GM18508 (cell line): ENCODE measurements around the gene TMTC1.

ENCODE experiments used
- ATAC-seq: cut with Tn5 transposase; IDR thresholded peaks from one replicate; pipeline ENCODE4 v1.9.1; 2021; ENCODE audit warnings: moderate number of reproducible peaks; ENCODE audit not compliant: insufficient read depth, unreplicated experiment

Gene TMTC1

DNA sequence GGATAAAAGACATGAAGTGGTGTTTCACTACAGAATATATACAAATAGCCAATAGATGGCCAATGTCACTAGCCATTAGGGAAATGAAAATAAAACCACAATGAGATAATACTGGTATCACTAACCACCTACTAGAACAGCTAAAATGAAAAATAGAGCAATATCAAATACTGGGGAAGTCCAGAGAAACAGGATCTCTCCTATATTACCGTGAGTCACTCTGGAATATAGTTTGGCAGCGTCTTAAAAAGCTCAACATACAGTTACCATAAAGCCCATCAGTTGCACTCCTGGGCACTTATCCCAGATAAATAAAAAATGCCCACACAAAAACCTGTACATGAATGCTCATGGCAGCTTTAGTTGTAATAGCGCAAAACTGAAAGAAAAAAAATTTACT lies 101.7 kb downstream of the TMTC1 start:
- ATAC-seq = no peak

DNA sequence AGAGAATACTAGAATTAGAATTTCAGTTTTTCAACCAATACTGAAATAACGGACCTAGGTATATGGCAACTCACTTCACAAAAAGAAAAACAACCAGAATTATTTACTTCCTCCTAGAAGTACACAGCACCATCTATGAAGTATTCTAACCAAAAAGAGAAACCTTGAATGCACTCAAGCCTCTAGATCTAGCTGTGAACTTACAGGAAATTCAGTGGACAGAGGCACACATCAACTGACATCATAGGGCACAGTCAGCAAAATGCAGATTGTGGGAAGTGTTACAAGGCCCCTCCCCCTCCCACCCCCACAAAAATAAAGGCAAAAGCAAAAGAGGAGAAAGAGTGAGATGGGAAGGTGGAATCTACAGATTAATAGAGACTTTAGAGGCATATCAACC lies 102.4 kb downstream of the TMTC1 start:
- no peak for ATAC-seq

DNA sequence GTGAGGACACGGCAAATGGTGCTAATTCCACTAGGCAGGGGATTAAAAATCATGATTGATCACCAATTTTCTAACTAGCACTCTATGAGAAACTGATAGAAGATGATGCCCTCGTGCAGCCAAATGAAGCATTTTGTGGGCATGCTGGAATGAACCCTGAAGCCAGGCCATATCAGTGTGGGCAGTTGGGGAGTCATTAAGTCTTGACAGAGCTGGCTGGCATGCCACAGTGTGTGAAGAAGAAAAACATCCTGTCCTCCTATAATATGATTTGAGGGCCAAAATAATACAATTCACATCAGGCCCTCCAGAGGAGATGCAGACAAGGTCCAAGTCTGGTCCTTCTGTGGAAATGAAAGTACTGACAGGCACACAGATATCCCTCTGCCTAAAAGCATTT lies 107.1 kb downstream of the TMTC1 start:
- no peak for ATAC-seq

DNA sequence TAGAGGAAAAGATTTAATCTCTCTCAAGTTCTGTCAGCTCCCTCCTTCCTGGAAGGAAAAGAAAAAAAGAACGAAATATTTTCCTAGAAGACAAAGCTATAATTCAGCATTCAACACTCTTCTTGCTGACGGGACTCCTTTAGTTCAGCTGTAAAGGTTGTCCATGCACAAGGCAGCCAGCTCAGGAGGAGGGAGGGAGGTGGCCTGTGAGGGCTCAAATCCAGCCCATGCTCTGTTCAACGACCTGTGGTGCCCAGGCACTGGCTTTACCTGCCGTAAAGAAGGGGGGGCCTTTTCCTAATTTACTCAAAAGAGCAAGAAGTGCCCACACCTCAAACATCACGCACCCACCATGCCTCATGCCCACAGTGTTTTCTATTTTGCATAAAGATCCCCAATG lies 109.3 kb downstream of the TMTC1 start:
- no peak for ATAC-seq

DNA sequence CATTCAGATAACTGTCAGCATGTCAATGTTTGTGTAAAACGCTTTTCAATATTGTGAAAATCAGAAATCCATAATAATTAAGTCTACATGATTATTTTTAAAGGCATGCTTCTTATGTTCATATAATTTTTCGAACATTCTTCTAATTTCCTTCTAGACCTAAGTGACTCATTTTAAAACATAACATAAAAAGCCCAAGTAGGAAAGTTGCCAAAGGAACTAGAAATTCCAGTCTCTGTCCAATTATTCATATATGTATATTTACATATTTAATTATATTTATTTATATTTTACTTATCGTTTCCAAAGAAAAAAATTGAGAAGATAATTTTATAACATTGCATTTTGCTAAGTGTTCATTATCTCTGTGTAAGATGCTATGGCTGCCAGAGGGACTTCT lies 110.4 kb downstream of the TMTC1 start:
- ATAC-seq = no peak

DNA sequence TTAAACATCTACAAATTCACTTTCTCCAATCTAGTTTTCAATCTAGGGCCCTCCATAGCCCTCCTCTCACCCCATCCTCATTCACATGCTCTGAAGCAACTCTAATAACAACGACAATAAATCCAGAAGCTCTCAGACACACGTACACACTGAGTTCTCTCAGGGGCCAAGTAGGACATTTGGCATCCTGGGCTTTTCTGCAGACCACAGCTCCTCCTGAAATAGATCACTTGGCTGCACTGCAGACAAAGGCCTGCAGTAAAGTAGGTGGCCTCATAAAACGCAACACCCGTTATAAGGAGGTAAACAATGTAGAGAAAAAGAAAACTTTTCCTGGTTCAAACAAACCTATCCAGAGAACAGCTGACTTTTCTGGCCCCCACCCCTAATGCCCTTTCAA lies 111.2 kb downstream of the TMTC1 start:
- no peak for ATAC-seq

DNA sequence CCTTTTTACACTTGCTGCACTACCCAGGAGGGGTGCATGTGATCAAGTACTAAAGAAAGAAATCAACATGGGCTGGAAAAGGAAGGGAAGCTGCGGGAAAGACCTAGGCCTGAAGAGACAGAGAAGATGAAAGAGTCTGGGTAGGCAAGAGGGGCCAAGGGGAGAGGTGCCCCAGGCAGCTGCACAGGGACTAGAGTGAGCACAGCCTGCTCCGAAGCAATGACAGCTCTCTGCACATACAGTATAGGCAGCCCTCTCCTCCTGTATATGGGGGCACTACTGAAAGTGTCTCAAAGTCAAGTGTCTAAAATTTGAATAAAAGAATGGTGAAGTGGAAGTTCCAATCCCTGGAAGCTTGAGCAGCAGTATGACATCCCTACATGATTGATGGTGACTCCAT lies 112.0 kb downstream of the TMTC1 start:
- ATAC-seq = no peak

DNA sequence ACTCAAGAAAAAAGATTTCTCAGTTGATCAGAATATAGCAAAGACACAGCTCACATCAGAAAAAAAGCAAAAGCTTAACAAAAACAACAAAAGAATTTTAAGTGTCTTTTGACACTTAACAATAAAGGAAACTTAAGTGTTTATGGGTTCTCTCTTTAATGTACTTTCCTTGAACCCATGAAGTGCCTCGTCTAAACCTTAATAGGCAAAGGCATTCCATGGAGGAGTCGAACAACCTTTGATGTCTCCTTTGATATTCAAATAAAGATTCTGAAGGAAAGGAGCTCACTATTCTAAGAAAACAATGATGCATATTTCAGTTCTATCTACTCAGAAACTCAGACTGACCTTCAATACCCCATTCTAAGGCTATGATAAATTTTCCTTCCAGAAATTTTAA lies 116.7 kb downstream of the TMTC1 start:
- ATAC-seq = no peak

DNA sequence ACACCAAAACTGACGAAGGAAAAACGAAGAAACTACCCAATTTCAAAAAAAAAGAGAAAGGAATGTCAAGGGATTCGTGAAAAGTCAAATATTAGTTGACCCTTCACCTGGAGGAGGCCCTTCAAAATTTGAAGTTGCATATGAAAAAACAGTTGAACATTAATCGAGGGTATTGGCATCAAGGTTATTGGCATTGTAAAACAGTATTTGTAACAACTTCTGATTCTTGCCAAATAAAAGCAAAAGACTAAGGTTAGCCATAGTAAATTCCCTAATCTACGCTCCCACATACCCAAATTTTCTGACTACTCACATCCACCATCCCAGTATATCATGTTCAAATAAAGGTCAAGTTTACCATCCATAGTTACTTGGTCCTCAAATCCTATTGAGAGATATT lies 118.6 kb downstream of the TMTC1 start:
- ATAC-seq = no peak

DNA sequence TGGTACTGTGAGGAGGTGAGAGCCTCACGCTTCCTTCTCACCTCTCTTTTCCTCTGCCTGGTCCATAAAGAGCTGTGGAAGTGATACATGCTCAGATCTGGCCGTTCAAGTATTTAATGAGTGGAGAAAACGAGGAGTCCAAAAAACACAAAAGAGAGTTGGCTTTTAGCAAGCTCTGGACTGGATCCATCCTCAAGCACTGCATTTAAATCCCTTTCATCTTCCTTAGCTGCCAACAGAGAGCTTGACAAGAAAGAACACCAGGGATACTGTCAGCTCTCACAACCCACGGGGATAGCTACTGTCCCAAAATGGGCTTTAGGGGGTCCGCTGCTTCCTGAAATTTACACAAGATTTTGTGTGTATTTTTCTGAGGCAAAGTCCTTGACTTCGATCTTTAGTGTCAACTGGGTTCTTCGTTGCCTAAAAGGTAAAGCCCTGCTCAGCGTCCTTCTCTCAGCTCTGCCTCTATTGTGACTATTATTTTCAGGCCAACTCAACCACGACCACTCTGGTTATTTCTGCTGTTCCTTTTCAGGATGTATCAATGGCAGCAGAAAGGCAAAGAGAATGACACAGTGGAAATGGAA lies 120.9 kb downstream of the TMTC1 start:
- ATAC-seq = no peak

DNA sequence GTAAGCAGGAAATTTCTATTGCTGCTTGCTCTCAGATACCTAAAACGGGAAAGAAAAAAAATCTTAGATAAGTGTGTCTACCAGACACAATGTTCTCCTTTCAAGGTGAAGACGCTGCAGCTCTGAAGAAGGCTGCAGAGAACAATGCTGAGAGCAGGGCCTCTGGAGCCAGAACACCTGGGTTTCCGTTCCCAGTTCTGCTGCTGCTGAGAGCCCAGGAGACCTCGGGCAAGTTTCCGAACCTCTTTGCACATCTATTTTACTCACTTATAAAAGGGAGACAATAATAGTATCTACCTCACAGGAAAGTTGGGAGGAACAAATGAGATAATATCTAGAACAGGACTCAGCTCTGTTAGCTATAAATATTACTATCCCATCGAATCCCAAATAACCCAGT lies 122.9 kb downstream of the TMTC1 start:
- ATAC-seq = no peak

DNA sequence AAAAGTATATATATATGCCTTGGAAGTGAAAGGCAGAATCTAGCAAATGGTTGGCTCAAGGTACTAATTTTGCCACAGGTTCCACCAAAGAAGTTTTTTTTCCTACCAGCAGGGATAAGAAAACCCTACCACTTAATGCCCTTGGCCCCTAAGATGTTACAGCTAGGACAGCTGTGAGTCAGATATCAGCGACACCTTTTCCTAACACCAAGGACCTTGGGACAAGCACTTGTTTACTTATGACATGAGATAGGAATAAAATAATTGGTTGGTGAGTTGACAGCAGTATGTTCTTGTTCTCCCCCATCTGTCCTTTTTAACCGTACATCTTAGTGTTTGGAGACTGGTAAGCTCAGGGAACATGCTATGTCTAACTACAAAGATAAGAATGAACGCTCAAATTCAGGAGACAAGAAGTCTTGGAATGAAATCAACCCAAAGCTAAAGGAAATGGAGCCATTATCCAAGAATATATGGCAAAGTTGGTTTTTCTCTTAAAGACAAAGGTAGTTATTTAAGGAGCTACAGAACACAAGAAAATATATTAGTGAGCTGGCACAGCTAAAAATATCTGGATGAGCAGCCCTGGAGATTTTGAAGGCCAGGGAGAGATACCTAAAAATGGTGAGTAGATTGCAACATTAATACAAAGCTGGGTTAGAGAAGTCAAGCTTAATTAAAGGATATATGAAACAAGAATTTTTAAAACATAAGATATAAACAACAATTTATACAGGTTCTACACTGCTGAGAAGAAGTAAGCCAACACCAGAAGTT lies 126.8 kb downstream of the TMTC1 start:
- ATAC-seq = no peak

DNA sequence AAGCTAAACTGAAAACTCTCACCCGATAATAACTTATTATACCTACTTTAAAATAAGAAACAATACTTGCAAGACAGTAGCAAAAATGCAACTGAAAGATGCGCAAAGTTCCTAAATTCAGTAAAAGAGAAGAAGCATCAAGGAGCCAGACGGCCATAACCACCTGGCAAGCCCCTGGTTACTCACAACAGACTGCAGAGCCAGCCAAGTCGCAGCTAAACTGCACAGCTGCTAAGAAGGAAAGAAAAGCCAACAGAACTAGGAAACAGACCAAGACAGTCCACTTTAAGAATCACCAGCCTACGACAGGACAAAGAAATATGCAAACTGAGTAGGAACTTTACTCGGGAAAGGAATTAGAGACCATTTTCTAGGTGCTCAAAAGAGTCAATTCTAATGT lies 127.9 kb downstream of the TMTC1 start:
- no peak for ATAC-seq

DNA sequence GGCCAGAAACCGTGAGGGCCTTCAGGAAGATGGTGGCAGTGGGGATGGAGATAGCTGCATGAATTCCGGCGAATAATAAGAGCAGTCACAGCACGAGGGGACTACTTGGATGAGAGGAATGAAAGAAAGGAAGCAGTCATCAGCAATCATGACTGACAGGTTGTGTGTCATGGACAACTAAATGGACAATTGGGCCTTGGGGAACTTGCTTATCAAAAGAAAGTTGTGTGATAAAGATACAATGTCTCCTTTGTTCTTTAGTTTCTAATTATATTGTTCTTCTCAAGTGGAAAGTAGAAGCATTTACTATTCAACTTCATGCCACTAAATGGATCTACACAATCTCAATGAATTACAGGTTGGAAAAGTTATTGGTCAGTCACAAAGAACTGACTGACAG lies 130.5 kb downstream of the TMTC1 start:
- no peak for ATAC-seq

DNA sequence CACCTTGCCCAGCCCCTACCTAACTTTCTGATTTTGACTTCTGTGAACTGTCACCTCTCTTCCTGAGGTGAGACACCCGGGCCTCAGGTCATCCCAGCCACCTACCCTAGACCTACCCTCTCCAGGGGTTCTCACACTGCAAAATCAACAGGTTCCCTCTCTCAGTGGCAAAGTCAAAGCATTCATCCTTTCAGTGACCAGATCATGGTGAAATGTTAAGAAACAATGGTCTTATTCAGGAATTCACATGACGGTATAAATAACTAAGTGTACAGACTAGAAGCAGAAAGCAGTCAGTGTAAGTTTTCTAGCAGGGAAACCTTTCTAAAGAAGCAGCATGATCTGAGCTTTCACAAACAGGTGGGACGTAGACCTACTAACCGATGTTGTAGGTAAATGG lies 133.4 kb downstream of the TMTC1 start:
- ATAC-seq = no peak

DNA sequence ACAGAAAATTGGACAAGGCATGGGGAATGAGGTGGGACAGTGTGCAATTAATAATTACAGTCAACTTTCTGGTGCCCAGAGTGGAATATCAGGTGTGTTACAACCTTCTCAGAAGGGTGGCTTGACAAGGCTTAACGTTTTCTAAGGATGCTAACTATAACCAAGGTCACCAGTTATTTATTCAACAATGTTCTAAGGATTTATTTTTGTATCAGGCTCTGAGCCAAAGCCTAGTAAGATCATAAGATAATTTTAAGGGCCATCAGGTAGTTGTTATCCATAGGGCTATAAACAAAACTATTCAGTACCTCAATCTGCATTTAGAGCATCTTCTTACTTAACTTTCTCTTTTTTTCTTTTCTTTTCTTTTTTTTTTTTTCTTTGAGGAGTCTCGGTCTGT lies 134.0 kb downstream of the TMTC1 start:
- ATAC-seq = no peak

DNA sequence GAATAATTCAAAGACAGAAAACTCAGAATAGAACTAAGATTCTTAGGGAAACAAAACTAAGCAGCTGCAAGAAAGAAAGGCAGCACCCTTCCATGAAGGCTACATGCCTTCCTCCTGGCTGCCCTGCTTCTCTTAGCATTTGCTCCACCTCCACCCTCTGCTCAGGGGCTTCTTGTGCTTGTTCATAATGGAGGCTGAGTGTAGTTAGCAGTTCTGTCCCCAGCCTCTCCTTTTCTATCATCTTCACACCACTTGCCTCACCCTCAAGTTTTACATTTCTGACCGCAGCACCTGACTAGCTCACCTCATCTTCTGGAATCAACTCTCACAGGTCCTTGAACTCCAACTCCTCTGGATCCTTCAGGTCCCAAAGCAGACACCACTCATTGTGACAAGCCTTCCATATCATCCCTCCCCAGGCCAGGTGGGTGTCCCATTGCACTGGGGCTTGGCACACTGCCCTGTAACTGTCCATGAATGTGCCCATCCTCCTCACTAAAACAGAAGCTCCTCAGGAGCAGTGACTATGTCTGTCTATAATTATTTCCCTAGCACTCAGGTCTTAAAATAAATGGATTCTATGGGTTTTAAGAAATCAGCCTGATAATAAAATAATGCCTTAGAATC lies 139.1 kb downstream of the TMTC1 start:
- no peak for ATAC-seq

DNA sequence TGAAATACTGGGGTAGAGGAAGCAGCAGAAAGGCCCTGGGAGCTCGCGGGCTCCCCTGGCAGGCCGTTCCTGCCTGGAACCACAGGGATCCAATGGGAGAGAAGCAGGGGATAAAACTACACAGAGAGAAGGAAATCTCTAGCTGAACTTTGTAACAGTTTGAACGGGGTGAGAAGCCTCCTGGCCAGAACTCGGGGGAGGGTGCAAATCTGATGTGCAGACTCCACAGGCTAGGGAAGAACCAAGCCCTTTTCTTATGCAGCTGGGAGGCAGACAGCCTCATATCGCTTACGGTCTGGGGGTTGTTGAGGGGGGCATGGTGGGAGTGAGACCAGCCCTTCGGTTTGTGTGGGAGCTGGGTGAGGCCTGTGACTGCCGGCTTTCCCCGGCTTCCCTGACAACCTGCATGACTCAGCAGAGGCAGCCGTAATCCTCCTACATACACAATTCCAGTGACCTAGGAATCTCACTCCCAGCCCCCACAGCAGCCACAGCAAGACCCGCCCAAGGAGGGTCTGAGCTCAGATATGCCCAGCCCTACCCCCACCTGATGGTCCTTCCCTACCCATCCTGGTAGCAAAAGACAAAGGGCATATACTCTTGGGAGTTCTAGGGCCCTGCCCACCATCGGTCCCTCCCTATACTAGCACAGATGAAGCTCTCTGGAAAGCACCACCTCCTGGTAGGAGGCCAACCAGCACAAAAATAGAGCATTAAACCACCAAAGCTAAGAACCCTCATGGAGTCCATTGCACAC lies 143.0 kb downstream of the TMTC1 start:
- no peak for ATAC-seq

DNA sequence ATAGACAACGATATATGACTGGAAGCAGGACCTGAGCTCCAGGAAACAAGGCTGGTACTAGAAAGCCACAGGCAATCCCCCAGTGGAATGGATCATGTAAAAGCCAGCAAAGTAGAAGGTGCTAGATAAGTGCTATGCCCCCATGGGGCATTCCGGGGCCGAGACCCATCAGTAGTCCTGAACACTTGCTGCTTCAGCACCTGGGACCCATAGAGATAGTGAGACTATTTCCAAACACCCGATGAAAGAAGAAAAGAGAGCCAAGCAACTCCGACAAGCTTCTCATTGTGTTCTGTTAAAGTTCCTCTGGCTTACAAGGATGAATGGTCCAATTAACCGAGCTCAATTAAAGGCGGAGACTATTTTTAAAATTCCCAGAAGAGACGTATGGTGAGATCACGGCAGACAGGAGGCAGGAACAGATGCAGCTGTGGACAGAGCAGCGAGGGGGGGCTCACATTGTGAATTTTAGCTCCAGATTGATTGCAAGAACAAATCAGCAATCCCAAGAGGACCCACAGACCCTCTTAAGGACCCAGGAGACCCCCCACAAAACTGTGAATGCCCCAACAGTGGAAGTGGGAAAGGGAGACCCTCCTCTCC lies 143.7 kb downstream of the TMTC1 start:
- ATAC-seq = no peak

DNA sequence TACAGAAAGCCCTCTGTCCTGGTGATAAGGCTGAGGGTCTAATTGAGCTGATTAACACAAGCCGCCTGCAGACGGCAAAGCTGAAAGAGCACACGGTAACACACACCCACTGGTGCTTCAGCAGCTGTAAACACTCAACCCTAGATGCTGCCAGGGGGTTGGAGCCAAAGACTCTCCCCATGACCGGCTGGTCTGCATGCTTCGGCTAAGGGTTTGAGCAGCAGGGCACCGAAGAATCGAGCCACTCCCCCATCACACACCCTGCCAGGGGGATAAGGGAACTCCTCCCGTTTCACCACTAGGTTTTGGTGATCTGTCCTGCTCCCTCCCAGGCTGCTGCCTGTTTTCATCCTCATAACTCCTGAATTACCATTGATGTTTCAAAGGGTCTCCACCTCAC lies 145.2 kb downstream of the TMTC1 start:
- ATAC-seq = no peak

DNA sequence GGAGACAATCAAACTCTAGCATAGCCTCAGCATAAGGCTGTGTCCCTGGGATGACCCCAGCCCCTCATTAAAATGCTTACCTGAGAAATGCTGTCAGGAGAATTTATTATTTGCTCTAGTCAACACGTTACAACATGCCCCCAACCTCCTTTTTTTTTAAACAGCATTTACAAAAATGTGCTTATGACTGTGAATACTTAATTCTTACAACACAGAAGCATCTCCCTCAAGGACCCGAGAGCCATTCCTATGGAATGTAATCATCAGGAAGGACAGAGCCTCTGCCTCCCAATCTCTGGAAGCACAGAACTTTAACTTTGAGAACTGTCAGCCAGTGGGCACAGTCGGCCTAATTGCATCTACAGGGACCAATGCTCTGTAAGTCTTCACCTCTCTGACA lies 149.7 kb downstream of the TMTC1 start:
- ATAC-seq = no peak
